ENCODE measurements around the gene SUMF1. TPM values are rescaled to one million over a fixed set of nuclear protein-coding genes. Genes with fewer than 3 reads are reported as not detected.
"Not testable (repeated sequence)": the region's sequence is repeated elsewhere in the genome, so short reads cannot be mapped to it uniquely, and the experiment has no call there.

The SUMF1 gene
- total RNA-seq, 1 donor from 2014 or later: 10.4 TPM

GRCh38 chr3:4356546-4357410 lies 110.3 kb downstream of the SUMF1 start:
- intact Hi-C loops (cut with DNase I): no loop called here
- DNase-seq (ENCODE audit: low spot score): no peak

GRCh38 chr3:4356220-4356540 lies 110.9 kb downstream of the SUMF1 start:
- DNase-seq (ENCODE audit: low spot score): no peak
- intact Hi-C loops (cut with DNase I): no loop called here

- intact Hi-C loops (cut with DNase I): no loop called here
- DNase-seq (ENCODE audit: low spot score): no peak
Observed at GRCh38 chr3:4355401-4356219, 111.5 kb downstream of the SUMF1 start.

GRCh38 chr3:4351872-4352271 lies 115.2 kb downstream of the SUMF1 start:
- intact Hi-C loops (cut with DNase I): loop anchor here (1.0 to 5.0 kb wide), 4 partner anchors 125 to 281 kb away; partner anchors contain the start of gene ITPR1
- no peak for DNase-seq (ENCODE audit: low spot score)

- DNase-seq (ENCODE audit: low spot score): no peak
- intact Hi-C loops (cut with DNase I): loop anchor here (1.0 to 5.0 kb wide), 4 partner anchors 126 to 282 kb away; partner anchors contain the start of gene ITPR1
Observed at GRCh38 chr3:4351164-4351855, 115.8 kb downstream of the SUMF1 start.

GRCh38 chr3:4350789-4351163 lies 116.3 kb downstream of the SUMF1 start:
- intact Hi-C loops (cut with DNase I): loop anchor here (1.0 to 5.0 kb wide), 4 partner anchors 127 to 283 kb away; partner anchors contain the start of gene ITPR1
- no peak for DNase-seq (ENCODE audit: low spot score)

GRCh38 chr3:4343258-4343657 lies 123.8 kb downstream of the SUMF1 start:
- intact Hi-C loops (cut with DNase I): no loop called here

GRCh38 chr3:4341336-4341675 lies 125.8 kb downstream of the SUMF1 start:
- no peak for DNase-seq (ENCODE audit: low spot score)
- intact Hi-C loops (cut with DNase I): loop anchor here (2.0 kb wide), 1 partner anchor 41 kb away; no protein-coding TSS in a partner anchor

More at GRCh38 chr3:4343258-4343657, 123.8 kb downstream of the SUMF1 start:
- no peak for DNase-seq (ENCODE audit: low spot score)

GRCh38 chr3:4340411-4341335 lies 126.4 kb downstream of the SUMF1 start:
- intact Hi-C loops (cut with DNase I): loop anchor here (2.0 kb wide), 1 partner anchor 42 kb away; no protein-coding TSS in a partner anchor
- DNase-seq (ENCODE audit: low spot score): no peak

- no peak for DNase-seq (ENCODE audit: low spot score)
- intact Hi-C loops (cut with DNase I): loop anchor here (2.0 kb wide), 1 partner anchor 43 kb away; no protein-coding TSS in a partner anchor
Observed at GRCh38 chr3:4340077-4340410, 127.0 kb downstream of the SUMF1 start.

- intact Hi-C loops (cut with DNase I): no loop called here
- DNase-seq (ENCODE audit: low spot score): no peak
Observed at GRCh38 chr3:4338751-4339150, 128.3 kb downstream of the SUMF1 start.

- intact Hi-C loops (cut with DNase I): no loop called here
- DNase-seq (ENCODE audit: low spot score): no peak
Observed at GRCh38 chr3:4336850-4337546, 130.1 kb downstream of the SUMF1 start.

- intact Hi-C loops (cut with DNase I): no loop called here
- DNase-seq (ENCODE audit: low spot score): no peak
Observed at GRCh38 chr3:4335840-4336562, 131.1 kb downstream of the SUMF1 start.

GRCh38 chr3:4334548-4334947 lies 132.5 kb downstream of the SUMF1 start:
- DNase-seq (ENCODE audit: low spot score): no peak

GRCh38 chr3:4332991-4333390 lies 134.1 kb downstream of the SUMF1 start:
- intact Hi-C loops (cut with DNase I): no loop called here
- no peak for DNase-seq (ENCODE audit: low spot score)

More at GRCh38 chr3:4334548-4334947, 132.5 kb downstream of the SUMF1 start:
- intact Hi-C loops (cut with DNase I): no loop called here

GRCh38 chr3:4332574-4332973 lies 134.5 kb downstream of the SUMF1 start:
- intact Hi-C loops (cut with DNase I): no loop called here
- DNase-seq (ENCODE audit: low spot score): no peak

- DNase-seq (ENCODE audit: low spot score): no peak
- intact Hi-C loops (cut with DNase I): no loop called here
Observed at GRCh38 chr3:4332111-4332510, 135.0 kb downstream of the SUMF1 start.

- intact Hi-C loops (cut with DNase I); DNase-seq (ENCODE audit: low spot score): not testable (repeated sequence)
Observed at GRCh38 chr3:4329806-4330205, 137.3 kb downstream of the SUMF1 start.
